Stimulated activated CD4-positive, alpha-beta T cell treated with anti-CD3 and anti-CD28 coated beads, Interleukin-2, amount 100 ng/mL, for 24 hours (primary cell): Measurements from ENCODE around the gene AMOTL1.
"Not testable (repeated sequence)": the region's sequence is repeated elsewhere in the genome, so short reads cannot be mapped to it uniquely, and the experiment has no call there.

Experiments
- DNase-seq, 2 donors: peaks; one replicate each; pipeline ENCODE4 v3.0.0-alpha.2; 2020

AMOTL1 gene

GRCh38 chr11:94771390-94771789, 3.2 kb downstream of the AMOTL1 start:
- DNase-seq, result no peak

GRCh38 chr11:94771951-94772350, 3.8 kb downstream of the AMOTL1 start:
- DNase-seq, result no peak

GRCh38 chr11:94773842-94774241, 5.7 kb downstream of the AMOTL1 start:
- no peak for DNase-seq

- DNase-seq, result no peak
Observed at GRCh38 chr11:94774345-94774744, 6.2 kb downstream of the AMOTL1 start.

GRCh38 chr11:94775567-94776327, 7.6 kb downstream of the AMOTL1 start:
- no peak for DNase-seq

- no peak for DNase-seq
Observed at GRCh38 chr11:94776351-94777321, 8.5 kb downstream of the AMOTL1 start.

GRCh38 chr11:94780432-94780831, 12.3 kb downstream of the AMOTL1 start:
- no peak for DNase-seq

GRCh38 chr11:94781837-94782236, 13.7 kb downstream of the AMOTL1 start:
- no peak for DNase-seq

- no peak for DNase-seq
Observed at GRCh38 chr11:94782446-94782845, 14.3 kb downstream of the AMOTL1 start.

GRCh38 chr11:94784884-94785283, 16.7 kb downstream of the AMOTL1 start:
- DNase-seq, result no peak

- no peak for DNase-seq
Observed at GRCh38 chr11:94785509-94785908, 17.4 kb downstream of the AMOTL1 start.

- DNase-seq, result no peak
Observed at GRCh38 chr11:94786264-94787126, 18.3 kb downstream of the AMOTL1 start.

GRCh38 chr11:94787801-94788200, 19.6 kb downstream of the AMOTL1 start:
- DNase-seq, result no peak

- DNase-seq, result no peak
Observed at GRCh38 chr11:94788396-94788795, 20.2 kb downstream of the AMOTL1 start.

GRCh38 chr11:94790197-94790596, 22.0 kb downstream of the AMOTL1 start:
- no peak for DNase-seq

- no peak for DNase-seq
Observed at GRCh38 chr11:94790661-94791180, 22.6 kb downstream of the AMOTL1 start.

GRCh38 chr11:94791216-94791889, 23.2 kb downstream of the AMOTL1 start:
- DNase-seq, result no peak

- not testable (repeated sequence) for DNase-seq
Observed at GRCh38 chr11:94791942-94792341, 23.8 kb downstream of the AMOTL1 start.

GRCh38 chr11:94792451-94792850, 24.3 kb downstream of the AMOTL1 start:
- DNase-seq, result no peak

GRCh38 chr11:94793002-94793401, 24.8 kb downstream of the AMOTL1 start:
- no peak for DNase-seq

GRCh38 chr11:94793822-94794221, 25.7 kb downstream of the AMOTL1 start:
- DNase-seq, result no peak
